Right atrium auricular region (tissue), 2 donors: ENCODE results near the gene LIN52. TPM values are rescaled to one million over a fixed set of nuclear protein-coding genes. Genes with fewer than 3 reads are reported as not detected.

Experiments used
- DNase-seq: peaks from one replicate; pipeline ENCODE4 v3.0.0-alpha.2; 2019; ENCODE audit warnings: low spot score
- H3K27ac ChIP-seq, 2 donors: fragments of 200-600 bp; sonication (generic); 1 replicate in 1 of 2; 2 replicates in 1 of 2; pipeline ENCODE4 v1.5.1; 2016 to 2019
- H3K27me3 ChIP-seq, 2 donors: fragments of 200-600 bp; sonication (generic); one replicate each; pipeline versions ENCODE4 v1.5.1 to v1.6.0; 2017 to 2019
- H3K36me3 ChIP-seq: fragments of 200-600 bp; sonication (generic); one replicate; pipeline ENCODE4 v1.5.1; 2016
- H3K4me1 ChIP-seq, 2 donors: fragments of 200-600 bp; sonication (generic); one replicate each; pipeline versions ENCODE4 v1.5.1 to v1.6.0; 2017 to 2019
- H3K4me3 ChIP-seq, 2 donors: fragments of 200-600 bp; sonication (generic); 1 replicate in 1 of 2; 2 replicates in 1 of 2; pipeline ENCODE4 v1.5.1; 2017 to 2019; ENCODE audit warnings: mild to moderate bottlenecking in 1 of 2, moderate library complexity in 1 of 2
- H3K9me3 ChIP-seq, 2 donors: fragments of 200-600 bp; sonication (generic); one replicate each; pipeline ENCODE4 v1.5.1; 2019
- CTCF ChIP-seq, 2 donors: fragments of 200-600 bp; sonication (generic); IDR thresholded peaks; one replicate each; pipeline ENCODE4 v1.5.1; 2019; ENCODE audit warnings: antibody characterized with exemption in 2 of 2
- total RNA-seq, 2 donors: library from RNA; depleted of rRNA; stranded (reverse); fragments of >200 nt; gene quantifications; one replicate each; pipeline ENCODE4 v1.1.0, GENCODE V29; 2016

LIN52 gene
- total RNA-seq, 2 donors from 2014 or later, result 7.1 to 7.4 TPM

DNA sequence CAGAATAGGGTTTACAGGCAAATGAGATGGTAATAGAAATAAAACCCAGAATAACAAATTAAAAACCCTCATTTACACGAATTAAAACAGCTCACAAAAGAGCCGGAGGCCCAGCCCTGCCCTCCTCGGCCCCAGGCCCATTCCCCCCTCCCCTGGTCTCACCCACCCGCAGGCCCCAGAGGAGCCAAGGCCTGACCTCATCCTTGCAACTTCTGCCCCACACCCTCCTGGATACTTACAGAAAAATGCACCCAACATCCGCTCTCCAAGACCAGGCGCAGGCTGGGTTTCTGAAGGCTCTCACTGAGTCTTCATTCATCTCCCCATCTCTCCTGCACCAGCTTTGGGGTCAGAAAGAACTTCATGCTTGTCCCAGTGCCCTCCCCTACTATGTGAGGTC, 138.3 kb downstream of the LIN52 start:
- no peak overlapping the region for H3K27ac ChIP-seq
- no peak for TF ChIP-seq CTCF (IDR thresholded peaks at IDR 0.05)
- H3K27me3 ChIP-seq, result no peaks in the 10 kb centered on the region
- H3K36me3 ChIP-seq, result no peaks in the 10 kb centered on the region
- no peak for DNase-seq
- no peak overlapping the region for H3K4me3 ChIP-seq
- peaks cover 0 to 6% of the 10 kb centered on the region in 2 donors for H3K4me1 ChIP-seq
- H3K9me3 ChIP-seq, result no peaks in the 10 kb centered on the region

DNA sequence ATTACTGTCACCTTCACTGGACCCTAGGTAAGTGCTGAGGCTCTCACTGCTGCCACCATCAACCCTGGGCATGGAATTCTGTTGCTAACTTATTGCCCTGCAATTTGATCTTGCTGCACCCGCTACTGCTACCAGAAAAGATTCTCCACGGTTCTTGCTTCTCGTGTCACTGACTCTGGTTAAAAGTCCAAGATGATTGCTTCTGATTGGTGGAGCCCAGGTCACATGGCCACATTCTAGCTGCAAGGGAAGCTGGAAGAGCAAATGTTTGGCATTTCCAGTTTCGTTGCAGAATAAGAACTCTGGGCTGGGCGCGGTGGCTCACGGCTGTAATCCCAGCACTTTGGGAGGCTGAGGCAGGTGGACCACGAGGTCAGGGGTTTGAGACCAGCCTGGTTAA, 147.0 kb downstream of the LIN52 start:
- H3K4me1 ChIP-seq, result no peaks in the 10 kb centered on the region
- DNase-seq, result no peak
- H3K27ac ChIP-seq, result no peak overlapping the region
- H3K36me3 ChIP-seq, result no peaks in the 10 kb centered on the region
- no peaks in the 10 kb centered on the region for H3K27me3 ChIP-seq
- no peak overlapping the region for H3K4me3 ChIP-seq
- no peak for TF ChIP-seq CTCF (IDR thresholded peaks at IDR 0.05)
- H3K9me3 ChIP-seq, result peaks cover 0 to 5% of the 10 kb centered on the region in 2 donors

DNA sequence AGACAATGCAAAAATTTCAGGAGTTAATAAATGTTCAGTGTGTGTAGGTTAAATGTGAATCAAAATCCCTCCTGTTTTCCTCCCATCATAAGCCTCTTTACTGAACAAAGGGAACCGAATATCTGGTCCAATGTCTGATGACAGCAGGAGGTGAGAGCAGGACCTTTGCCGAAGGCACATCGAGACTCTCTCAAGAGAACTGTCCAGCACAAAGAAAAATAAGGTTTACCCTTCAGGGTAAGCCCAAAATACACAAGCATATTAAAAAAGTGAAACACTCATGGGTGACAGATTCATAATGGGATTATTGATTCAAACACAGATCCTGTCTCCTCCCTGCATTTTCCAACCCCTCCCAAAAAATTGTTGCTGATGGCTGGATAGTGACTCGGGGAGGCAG, 150.3 kb downstream of the LIN52 start:
- Histone ChIP-seq H3K9me3 (peaks cover 0 to 5% of the 10 kb centered on the region in 2 donors), H3K27ac (no peak overlapping the region), H3K27me3 (peaks cover 12 to 21% of the 10 kb centered on the region in 2 donors), H3K36me3 (no peaks in the 10 kb centered on the region), H3K4me3 (no peak overlapping the region), H3K4me1 (peaks cover 0 to 10% of the 10 kb centered on the region in 2 donors)
- TF ChIP-seq CTCF (IDR thresholded peaks at IDR 0.05), result no peak
- DNase-seq, result no peak

- H3K4me1 ChIP-seq, result peaks cover 0 to 33% of the 10 kb centered on the region in 2 donors
- DNase-seq, result no peak
- H3K36me3 ChIP-seq, result no peaks in the 10 kb centered on the region
- H3K4me3 ChIP-seq, result no peak overlapping the region
- no peak for TF ChIP-seq CTCF (IDR thresholded peaks at IDR 0.05)
- peaks cover 29 to 43% of the 10 kb centered on the region in 2 donors for H3K27me3 ChIP-seq
- H3K9me3 ChIP-seq, result no peaks in the 10 kb centered on the region
- no peak overlapping the region for H3K27ac ChIP-seq
Measured at GRCh38 chr14:74237441-74237840, 152.7 kb downstream of the LIN52 start.

DNA sequence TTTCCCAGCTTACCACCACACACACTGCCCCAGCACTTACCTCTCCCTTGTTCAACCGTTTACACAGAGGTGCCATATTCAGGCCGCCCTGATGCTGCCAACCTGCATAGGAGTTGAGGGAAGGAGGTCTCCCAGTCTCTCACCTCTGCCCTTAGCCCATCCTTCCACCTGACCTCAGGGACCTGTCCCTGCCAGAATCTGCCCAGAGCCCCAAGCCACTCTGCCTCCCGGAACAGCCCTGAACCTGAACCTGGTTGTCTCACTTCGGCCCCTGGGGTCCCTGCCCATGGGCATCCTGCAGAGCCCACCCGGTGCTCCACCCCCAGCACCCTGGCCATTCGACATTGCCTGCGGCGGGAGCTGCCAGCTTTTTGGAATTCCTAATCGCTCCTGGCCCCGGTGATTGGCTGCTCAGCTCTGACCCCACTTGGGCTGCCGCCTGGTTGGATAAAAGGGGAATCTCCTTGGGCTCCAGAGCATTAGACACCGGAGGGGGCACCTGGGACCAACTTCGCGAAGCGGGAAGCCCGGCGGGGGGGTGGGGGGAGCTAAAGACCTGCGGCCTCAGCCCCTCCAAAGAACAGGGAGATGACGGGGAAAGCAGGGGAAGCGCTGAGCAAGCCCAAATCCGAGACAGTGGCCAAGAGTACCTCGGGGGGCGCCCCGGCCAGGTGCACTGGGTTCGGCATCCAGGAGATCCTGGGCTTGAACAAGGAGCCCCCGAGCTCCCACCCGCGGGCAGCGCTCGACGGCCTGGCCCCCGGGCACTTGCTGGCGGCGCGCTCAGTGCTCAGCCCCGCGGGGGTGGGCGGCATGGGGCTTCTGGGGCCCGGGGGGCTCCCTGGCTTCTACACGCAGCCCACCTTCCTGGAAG, 154.5 kb downstream of the LIN52 start, which contains the start of gene VSX2:
Gene VSX2 (plus strand): TSS at position 476 of the 874 bp plus-strand sequence. CDS start 113 bp downstream, at position 589.
- H3K9me3 ChIP-seq, result no peaks in the 10 kb centered on the region
- TF ChIP-seq CTCF (IDR thresholded peaks at IDR 0.05), result no peak
- no peak within 1 kb of the TSS for H3K27ac ChIP-seq
- H3K4me3 ChIP-seq, result peak within 1 kb of the TSS; percentile 1 to 39
- H3K4me1 ChIP-seq, result peaks cover 0 to 33% of the 10 kb centered on the region in 2 donors
- H3K36me3 ChIP-seq, result no peaks in the 10 kb centered on the region
- no peak for DNase-seq
- peaks cover 37 to 52% of the 10 kb centered on the region in 2 donors for H3K27me3 ChIP-seq
